GM10248 (cell line): Measurements from ENCODE around the gene PEPD.
"Not testable (repeated sequence)": the region's sequence is repeated elsewhere in the genome, so short reads cannot be mapped to it uniquely, and the experiment has no call there.

Experiments used
- CTCF ChIA-PET: fragments of 300-600 bp; sonication (Branson Sonifier 250); formaldehyde crosslinking; extraction: SDS; loops from one replicate; lab custom pipeline; 2021; ENCODE audit warnings: antibody characterized with exemption; lab: Yijun Ruan, JAX
- POLR2A ChIA-PET: fragments of 350-650 bp; sonication (Branson Sonifier 250); formaldehyde crosslinking; extraction: SDS; loops from one replicate; lab custom pipeline; 2020; ENCODE audit warnings: antibody characterized with exemption; lab: Yijun Ruan, JAX
- DNase-seq: peaks from one replicate; pipeline ENCODE4 v3.0.0; 2012; ENCODE audit errors: extremely low spot score
- CTCF ChIP-seq: IDR thresholded peaks from 2 replicates; pipeline ENCODE4 v1.5.1; 2012; ENCODE audit warnings: mild to moderate bottlenecking, low read depth; ENCODE audit errors: extremely low read depth, missing control alignments, control extremely low read depth

The PEPD gene

GRCh38 chr19:33492951-33493350 is 28.6 kb downstream of the PEPD start:
- CTCF ChIA-PET, result no interaction called here
- no peak for TF ChIP-seq CTCF
- no peak for DNase-seq
- POLR2A ChIA-PET, result no interaction called here

GRCh38 chr19:33492090-33492489 is 29.5 kb downstream of the PEPD start:
- no peak for TF ChIP-seq CTCF
- DNase-seq, result no peak
- ChIA-PET CTCF (no interaction called here), POLR2A (no interaction called here)

- POLR2A ChIA-PET, DNase-seq, CTCF ChIA-PET: not testable (repeated sequence)
Measured at GRCh38 chr19:33490596-33490995, 31.0 kb downstream of the PEPD start.

GRCh38 chr19:33490041-33490451 is 31.5 kb downstream of the PEPD start:
- ChIA-PET CTCF (no interaction called here), POLR2A (no interaction called here)
- DNase-seq, result no peak
- no peak for TF ChIP-seq CTCF

GRCh38 chr19:33488826-33489225 is 32.8 kb downstream of the PEPD start:
- ChIA-PET POLR2A (no interaction called here), CTCF (no interaction called here)
- DNase-seq, result no peak
- no peak for TF ChIP-seq CTCF

- POLR2A ChIA-PET, result no interaction called here
Measured at GRCh38 chr19:33487901-33488800, 33.4 kb downstream of the PEPD start.

More at GRCh38 chr19:33487901-33488800, 33.4 kb downstream of the PEPD start:
- CTCF ChIA-PET, result interaction anchor here (1.2 kb wide), 1 partner anchor 11 kb away, joined by 4 read pairs; no protein-coding TSS in a partner anchor
- no peak for DNase-seq
- TF ChIP-seq CTCF, result no peak
